GM12875 (cell line): Measurements from ENCODE around the gene PXK.
"Not testable (repeated sequence)": the region's sequence is repeated elsewhere in the genome, so short reads cannot be mapped to it uniquely, and the experiment has no call there.

ENCODE experiments used
- H3K4me3 ChIP-seq: one replicate; pipeline ENCODE4 v1.5.1; 2011; ENCODE audit warnings: low read depth, low read length, control low read depth
- CTCF ChIP-seq: IDR thresholded peaks from 2 replicates; pipeline ENCODE4 v1.5.1; 2011; ENCODE audit warnings: low read depth, mild to moderate bottlenecking, control low read depth, inconsistent platforms, low read length, moderate library complexity, borderline replicate concordance; ENCODE audit not compliant: insufficient read depth

PXK gene

DNA sequence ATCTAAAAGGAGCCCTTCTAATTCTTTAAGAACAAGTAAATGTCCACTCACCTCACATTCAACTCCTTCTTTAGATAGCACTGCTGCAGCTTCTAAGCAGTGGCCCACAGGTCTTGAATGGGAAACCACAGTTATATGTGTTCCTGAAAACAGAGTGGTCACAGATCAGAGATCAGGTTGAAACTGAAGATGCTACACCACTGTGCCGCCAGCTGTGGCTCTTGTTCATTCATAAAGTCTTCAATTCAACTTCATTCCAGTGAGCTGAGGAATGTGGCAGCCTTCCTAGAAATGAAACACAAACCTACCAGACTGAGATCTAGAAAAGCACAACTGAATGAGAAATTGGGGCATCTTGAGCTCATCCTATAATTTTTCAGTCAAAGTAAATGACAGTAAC, 97.0 kb downstream of the PXK start:
- no peak for TF ChIP-seq CTCF
- no peak overlapping the region for H3K4me3 ChIP-seq

DNA sequence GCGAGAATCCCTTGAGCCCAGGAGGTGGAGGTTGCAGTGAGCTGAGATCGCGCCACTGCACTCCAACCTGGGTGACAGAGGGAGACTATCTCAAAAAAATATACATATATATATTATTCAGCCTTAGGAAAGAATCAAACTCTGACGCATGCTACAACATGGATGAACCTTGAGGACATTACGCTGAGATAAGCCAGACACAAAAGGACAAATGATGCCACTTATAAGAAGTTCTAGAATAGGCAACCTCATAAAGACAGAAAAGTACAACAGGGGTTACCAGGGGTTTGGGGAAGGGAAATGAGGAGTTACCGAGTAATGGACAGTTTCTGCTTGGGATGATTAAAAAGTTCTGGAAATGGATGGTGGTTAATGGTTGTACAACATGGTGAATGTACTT, 100.2 kb downstream of the PXK start:
- H3K4me3 ChIP-seq = peak overlapping the region; percentile 100
- no peak for TF ChIP-seq CTCF

- 0 out of 2 replicates have a peak, but pooled peaks have one; percentile 1 for TF ChIP-seq CTCF
Measured at GRCh38 chr3:58433400-58434167, 100.9 kb downstream of the PXK start, which contains the start of gene PDHB. Gene PDHB (minus strand): TSS chr3:58433832. CDS start chr3:58433809, 23 bp downstream.

DNA sequence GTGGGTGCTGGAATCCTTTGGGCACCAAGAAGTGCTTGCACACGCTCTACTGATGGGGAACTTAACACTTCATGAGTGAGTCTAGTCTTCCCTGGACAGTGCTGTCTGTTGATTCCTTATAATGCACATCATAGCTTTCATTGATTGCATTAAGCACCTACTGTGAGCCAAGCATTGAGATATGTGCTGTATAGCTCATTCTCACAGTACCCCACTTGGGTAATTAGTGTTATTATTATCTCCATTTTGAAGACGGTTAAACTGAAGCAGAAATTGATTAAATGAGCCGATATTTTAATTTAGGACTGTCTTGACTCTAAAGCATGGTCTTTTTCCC, 101.4 kb downstream of the PXK start:
- peak overlapping the region; percentile 36 for H3K4me3 ChIP-seq
- no peak for TF ChIP-seq CTCF

More at GRCh38 chr3:58433400-58434167, 100.9 kb downstream of the PXK start, which contains the start of gene PDHB:
- H3K4me3 ChIP-seq = peak within 1 kb of the TSS; percentile 100

DNA sequence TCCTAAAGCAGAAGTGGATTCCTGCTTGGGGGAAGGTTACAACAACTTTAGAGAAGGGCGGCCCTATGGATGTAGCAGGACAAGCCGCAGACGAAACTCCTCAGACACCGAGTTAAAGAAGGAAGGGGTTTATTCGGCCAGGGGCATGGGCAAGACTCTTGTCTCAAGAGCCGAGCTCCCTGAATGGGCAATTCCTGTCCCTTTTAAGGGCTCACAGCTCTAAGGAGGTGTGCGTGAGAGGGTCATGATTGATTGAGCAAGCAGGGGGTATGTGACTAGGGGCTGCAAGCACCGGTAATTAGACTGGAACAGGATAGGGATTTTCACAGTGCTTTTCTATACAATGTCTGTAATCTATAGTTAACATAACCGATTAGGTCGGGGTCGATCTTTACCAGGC, 101.8 kb downstream of the PXK start:
- H3K4me3 ChIP-seq = no peak overlapping the region

GRCh38 chr3:58434990-58435389, 102.3 kb downstream of the PXK start:
- TF ChIP-seq CTCF = no peak
- H3K4me3 ChIP-seq = no peak overlapping the region

More for the DNA sequence above, 101.8 kb downstream of the PXK start:
- no peak for TF ChIP-seq CTCF

DNA sequence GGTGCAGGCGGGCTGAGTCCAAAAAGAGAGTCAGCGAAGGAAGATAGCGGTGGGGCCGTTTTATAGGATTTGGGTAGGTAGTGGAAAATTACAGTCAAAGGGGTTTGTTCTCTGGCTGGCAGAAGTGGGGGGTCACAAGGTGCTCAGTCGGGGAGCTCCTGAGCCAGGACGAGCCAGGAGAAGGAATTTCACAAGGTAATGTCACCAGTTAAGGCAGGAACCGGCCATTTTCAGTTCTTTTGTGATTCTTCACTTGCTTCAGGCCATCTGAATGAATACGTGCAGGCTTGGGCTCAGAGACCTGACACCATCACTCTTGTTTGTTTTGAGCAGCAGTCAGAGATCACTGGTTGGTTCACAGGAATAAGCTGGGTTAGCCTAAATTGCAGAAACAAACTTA, 104.6 kb downstream of the PXK start:
- not testable (repeated sequence) for H3K4me3 ChIP-seq

GRCh38 chr3:58440996-58441355, 108.3 kb downstream of the PXK start:
- H3K4me3 ChIP-seq = not testable (repeated sequence)
